Left kidney (tissue), 2 donors: ENCODE measurements around the gene GRK4. TPM values are rescaled to one million over a fixed set of nuclear protein-coding genes. Genes with fewer than 3 reads are reported as not detected.
"Not testable (repeated sequence)": the region's sequence is repeated elsewhere in the genome, so short reads cannot be mapped to it uniquely, and the experiment has no call there.

Source experiments
- DNase-seq: peaks from one replicate; pipeline ENCODE4 v3.0.0-alpha.2; 2013
- polyA plus RNA-seq: library from polyadenylated mRNA; unstranded; fragments of 120-200 nt; gene quantifications from one replicate; pipeline ENCODE4 v1.2.1, GENCODE V29; 2013; ENCODE audit not compliant: insufficient read length

The GRK4 gene
- polyA plus RNA-seq, 1 donor = 14.0 TPM

DNA sequence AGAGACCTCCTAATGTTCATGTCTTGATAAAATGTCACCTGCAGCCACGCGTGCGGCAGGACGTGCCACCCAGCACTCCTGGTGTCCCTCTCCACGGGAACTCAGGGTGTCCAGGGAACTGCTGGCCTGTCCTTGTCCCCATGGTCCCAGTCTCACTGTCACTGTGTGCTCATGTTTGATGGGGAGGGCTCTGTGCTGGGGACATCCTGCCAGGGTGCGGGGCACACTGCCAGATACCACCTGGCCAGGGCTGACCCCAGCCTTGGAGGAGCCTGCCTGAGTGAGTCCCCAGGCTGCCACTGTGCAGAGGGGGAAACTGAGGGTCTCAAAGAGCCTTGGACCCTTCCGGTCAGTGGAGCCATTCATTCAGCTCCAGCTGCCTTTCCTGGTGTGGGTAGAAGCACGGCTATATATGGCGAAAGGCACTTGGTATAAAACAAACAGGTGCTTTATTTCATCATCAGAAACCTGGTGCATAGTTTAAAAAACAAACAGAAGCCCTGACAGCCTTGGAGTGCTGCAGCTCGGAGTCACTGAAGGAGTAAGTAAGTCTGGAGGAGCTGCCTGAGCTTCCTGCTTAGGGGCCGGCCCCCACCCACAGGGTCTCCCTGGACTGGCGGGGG, 33.1 kb upstream of the GRK4 start:
- DNase-seq = no peak

DNA sequence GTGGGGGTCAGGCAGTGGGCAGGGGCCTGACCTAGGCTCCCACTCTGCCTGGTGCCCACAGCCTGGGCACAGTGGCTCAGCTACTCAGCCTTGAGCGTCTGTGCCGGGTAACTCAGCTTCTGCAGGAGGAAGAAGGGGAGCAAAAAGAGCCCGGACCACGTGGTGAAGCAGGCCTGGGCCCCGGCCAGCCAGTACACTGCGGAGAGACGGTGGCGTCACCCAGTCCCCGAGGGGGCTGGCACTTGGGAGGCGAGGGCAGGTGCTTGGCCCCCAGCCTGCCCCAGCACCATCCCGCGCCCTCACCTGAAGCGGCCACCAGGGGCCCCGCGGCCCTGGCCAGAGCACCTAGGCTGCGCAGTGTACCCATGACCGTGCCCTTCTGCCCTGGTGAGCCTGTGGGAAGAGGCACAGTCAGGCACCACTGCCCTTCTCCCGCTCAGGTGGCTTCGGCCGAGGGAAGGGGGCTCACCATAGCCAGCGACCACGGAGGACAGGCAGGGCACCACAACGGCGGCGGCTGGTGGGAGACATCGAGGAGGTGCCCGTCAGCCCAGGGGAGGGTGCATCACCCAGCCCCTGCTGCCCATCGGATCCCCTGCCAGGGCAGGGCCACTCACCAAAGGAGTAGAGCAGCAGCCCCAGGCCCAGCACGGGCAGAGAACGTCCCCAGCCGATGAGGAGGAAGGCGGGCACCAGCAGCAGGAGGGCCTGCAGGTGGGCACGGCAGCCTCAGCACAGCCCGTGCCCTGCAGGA, 32.4 kb upstream of the GRK4 start:
- no peak for DNase-seq

DNA sequence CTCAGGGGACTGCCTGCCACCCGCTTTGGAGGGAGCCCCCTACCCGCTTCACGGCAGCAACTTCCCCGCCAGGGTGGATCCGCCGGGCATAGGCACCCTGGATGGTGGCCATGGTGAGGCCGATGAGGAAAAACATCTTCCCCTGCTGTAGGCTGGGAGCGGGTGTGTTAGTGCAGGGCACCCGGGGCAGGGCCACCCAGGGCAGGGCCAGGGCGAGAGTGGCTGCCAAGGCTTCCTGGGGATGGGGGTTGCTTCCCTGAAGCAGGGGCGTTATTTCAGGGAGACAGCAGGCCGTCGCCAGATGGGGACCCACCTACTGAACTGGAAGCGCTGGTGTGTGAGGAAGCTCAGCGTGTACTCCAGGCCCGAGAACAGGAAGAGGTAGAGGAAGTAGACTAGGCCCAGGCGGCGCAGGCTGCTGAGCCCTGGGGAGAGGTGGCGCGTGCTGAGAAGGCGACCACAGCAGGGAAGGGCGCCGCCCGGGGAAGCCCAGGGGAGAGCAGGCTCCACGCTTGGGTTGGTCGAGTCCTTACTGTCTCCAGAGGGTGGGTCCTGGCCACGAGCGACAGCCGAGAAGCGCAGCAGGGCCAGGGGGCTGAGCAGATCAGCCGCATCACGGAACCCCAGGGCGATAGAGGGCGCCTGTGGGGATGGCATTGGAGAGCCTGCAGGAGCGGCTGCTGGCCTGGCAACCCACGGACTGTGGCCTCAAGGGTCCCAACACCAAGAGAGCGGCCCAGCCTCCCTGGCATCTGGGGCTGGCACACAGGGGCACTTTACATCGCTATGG, 31.7 kb upstream of the GRK4 start:
- DNase-seq = no peak

DNA sequence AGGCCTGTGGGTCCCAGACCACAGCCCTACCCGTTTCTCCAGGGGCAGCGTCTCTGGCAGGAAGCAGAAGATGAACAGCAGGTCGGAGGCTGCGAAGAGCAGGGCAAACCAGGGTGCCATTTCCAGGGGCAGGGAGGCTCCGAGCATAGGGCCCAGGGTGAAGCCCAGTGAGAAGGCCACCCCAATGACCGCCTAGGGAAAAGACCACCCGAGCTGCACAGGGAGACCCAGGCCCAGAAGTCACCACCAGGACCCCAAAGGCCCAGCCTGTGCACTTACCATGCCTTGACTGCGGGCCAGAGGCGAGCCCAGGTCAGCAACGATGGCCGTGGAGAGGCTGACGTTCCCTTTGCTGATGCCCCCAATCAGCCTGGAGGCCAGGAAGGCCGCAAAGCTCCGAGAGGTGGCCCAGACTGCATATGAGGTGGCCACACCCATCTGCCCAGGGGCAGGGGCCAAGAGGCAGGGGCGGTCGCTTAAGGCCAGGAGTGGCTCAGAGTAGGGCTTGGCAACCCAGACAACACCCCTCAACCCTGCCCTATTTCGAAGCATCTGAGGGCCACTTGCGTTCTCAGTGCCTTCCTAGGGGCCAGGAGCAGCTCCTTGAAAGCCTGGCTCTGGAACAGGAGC, 30.9 kb upstream of the GRK4 start:
- no peak for DNase-seq

DNA sequence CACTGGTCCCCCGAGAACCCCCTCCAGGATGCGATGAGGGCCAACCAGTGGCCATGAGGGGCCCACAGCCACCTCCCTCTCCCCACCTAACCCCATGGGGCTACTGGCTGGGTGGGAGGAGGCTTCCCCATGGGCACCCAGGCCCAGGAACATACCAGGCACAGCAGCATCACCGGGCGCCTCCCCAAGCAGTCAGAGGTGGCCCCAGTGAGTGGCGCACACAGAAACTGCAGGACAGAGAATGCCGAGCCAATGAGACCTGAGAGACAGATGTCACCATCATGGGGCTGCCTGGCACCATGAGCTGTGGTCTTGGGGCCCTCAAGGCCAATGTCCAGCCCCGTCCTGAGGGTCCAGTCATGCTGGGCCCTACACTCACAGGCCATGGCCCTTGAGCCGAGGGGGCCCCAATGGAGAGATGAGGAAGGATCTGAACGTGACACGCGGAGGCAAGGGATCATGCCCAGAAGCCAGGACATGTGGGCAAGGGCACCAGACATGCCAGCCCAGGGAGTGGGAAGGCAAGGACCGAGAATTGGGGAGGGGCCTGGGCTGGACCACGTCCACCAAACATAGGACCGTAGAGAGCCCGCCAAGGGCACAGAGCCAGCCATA, 30.3 kb upstream of the GRK4 start:
- no peak for DNase-seq

DNA sequence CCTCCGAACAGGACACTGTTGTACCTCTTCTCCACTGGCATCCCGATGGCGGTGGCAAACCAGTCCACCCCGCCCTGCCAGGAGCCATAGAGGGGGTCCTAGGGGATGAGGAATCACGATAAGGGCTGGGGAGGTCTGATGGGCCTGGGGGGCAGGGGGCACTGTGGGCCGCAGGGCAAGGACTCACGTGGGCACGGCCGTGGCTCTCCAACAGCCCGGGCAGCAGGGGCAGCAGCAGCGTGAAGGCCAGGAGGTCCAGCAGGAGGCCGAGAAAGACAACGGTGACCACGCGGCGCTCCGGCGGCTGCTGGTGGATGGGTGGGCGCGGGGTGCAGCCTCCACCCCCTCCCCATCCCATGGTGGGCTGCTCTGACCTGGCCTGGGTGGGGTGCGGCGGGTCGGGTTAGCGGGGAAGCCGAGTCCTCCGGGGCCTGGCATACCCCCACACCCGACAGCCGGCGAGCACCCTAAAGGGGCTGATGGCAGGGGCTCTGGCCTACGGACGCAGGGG, 29.8 kb upstream of the GRK4 start:
- DNase-seq = no peak

DNA sequence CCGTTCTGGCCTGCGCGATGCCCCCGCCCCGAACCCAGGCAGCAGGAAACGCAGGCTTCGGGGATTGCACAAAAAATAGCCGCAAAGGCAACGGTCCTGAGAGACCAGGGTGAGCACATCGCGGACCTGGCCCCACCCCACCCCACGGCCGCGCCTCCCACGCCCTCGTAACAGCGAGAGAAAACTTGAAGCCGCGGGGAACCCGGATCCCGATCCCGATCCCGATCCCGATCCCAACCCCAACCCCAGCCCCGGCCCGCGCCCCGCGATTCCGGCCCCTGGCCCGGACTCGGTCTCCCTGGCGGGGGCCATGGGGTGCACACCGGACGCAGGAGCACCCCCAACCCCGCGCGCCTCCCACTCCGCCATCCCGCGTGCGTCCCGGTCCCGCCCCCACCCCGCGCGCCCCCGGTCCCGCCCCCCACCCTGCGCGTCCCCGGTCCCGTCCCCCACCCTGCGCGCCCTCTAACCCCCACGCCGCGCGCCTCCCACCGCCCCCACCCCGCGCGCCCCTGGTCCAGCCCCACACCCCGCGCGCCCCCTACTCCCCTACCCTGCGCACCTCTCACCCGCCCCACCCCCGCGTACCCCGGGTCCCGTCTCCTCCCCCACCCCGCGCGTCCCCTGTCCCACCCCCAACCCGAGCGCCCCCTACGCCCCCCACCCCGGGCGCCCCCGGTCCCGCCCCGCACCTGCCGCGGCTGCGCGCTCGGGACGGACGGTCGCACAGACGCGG, 29.1 kb upstream of the GRK4 start:
- DNase-seq = no peak

DNA sequence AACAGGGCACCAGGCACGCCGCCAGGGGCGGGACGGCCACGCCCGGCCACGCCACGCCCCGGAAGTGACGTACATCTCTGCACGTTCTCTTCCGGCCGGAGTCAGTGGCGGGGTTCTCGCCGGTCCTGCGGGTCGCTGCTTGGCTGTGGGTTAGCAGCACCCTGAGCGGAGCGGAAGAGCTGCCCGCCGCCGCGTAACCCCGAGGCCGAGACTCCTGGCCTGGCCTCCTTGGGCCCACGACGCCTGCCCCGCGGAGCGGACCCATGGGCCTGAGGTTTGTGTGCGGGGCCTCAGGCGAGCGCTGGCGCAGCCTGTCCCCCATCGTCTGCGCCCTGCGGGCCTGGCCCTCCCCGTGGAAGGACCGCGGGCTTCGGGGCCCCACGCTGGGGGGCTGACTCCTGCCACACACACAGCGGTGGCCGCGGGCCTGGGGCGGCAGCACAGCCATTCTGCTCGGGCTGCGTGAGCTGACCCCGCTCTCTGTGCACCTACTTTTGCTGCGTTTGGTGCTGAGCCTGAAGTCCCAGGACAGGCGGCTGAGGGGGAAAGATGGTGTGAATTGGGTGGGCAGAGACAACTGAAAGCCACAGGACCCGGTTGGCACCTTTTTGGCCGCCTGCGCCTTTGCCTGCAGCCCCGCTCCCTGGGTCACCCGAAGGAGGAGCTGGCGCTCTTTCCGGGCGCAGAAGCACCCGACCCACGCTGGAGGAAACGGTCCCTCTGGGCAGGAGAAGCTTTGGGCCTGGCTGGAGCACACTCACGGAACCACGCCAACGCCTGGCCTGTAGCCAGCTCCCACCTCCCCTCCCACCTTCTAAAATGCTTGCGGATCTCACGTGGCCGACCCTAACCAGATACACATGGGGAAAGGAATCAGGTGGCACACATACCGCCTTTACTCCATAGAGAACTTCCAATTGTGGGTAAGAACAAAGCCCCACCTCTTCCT, 28.3 kb upstream of the GRK4 start:
- DNase-seq = peak; percentile 89

DNA sequence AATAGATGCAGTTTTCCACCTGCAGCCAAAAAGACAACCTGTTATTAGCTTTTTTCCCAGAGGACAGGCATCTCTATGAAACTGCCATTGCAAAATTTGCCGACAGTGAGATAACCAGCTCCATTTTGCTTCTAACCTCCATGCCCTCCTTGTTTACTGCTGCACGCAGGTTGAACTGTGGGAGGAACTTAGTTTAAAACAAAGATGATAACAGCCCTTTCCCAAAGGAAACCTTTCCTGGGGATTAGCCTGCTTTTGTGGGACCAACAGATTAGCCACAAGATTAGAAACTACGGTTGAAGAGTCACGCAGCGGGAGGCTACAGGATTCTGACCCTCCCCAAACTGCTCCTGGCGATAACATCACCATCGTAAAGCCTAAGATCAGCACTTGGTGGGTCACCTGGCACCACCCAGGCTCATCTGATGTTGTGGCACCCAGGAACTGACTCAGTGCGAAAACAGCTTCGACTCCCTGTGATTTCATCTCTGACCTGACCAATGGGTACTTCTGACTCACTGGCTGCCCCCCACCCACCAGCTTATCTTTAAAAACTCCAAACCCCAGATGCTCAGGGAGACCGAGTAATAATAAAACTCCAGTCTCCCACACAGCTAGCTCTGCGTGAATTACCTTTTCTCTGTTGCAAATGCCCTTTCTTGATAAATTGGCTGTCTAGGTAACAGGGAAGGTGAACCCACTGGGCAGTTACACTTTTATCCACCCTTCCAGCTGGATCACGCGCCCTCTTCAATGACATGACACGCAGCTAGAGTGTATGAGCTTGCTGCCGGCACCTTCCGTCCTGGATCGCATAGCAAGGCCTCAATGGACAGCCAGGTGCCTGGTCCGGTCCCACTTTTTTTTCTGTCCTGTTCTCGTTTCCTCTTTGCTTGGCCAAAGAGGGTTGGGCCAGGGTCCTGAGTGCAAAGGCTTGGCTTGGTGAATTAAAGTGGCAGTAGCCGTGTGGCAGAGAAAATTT, 27.3 kb upstream of the GRK4 start:
- no peak for DNase-seq

DNA sequence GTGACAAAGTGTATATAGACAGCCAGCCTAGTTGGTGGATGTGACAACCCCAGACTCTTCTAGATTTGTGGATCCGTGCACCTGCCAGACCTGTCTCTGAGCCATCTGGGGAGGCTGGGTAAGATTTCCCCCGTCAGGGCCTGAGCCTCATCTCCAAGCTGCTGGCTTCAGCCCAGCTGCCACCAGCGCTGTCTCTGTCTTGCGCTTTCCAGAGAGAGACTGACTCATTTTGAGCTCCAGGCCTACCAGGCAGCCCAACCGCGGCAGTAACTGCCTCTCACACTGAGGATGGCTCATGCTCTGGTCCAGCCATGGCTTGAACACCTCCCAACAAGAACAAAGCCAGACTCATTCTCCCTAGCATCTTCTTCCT, 26.6 kb upstream of the GRK4 start:
- no peak for DNase-seq

DNA sequence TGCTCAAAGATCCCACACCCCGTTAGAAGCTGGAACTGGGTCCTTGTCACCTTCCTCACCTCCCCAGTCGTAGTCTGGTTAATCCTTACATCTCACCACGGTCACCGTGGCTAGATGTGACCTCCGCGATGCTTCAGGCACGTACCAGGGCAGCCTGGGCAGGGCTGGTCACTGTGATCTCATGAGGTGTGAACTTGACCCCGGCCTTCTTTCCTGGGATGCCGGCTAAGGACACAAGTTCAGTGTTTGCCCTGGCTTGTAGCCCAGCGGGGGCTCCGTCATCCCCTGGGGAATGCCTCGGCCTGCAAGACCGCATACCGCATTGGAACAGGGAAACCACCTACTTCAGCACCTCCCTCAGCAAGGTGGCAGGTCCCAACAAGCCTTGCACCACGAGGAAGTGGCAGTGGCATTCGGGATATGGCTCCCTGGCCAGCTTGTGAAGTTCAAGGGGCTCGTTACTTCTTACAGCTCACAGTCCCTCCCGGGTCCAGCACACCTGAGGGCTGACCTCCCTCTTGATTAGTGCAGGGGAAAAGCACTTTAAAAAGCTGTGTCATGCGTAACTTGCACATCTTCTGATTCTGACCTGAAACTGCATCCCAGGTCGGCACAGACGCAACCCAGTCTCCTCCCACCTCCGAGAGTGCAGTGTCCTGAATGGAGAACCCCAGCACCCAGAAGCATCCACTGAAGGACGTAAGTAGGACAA, 26.1 kb upstream of the GRK4 start:
- DNase-seq = no peak

DNA sequence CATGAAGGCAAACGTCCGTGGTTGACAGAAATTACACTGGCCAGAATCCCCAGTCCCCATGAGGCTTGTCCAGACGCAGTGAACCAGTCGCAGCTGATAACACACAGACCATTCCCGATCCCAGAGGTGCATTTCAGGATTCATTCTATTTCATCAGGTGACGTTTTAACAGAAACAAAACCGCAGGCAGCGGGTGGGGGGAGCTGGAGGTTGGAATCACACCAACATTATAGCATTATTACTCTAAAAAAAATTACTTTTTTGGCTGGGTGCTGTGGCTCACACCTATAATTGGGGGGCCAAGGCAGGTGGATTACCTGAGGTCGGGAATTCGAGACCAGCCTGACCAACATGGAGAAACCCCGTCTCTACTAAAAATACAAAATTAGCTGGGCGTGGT, 25.4 kb upstream of the GRK4 start:
- DNase-seq = no peak

DNA sequence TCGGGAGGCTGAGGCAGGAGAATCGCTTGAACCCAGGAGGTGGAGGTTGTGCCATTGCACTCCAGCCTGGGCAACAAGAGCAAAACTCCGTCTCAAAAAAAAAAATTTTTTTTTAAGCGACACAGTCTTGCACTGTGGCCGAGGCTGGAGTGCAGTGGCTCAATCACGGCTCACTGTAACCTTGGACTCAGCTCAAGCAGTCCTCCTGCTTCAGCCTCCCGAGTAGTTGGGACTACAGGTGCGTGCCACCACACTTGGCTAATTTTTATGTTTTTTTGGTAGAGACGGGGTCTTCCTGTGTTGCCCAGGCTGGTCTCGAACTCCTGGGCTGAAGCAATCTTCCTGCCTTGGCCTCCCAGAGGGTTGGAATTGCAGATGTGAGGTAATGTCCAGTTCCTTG, 25.0 kb upstream of the GRK4 start:
- DNase-seq = not testable (repeated sequence)

DNA sequence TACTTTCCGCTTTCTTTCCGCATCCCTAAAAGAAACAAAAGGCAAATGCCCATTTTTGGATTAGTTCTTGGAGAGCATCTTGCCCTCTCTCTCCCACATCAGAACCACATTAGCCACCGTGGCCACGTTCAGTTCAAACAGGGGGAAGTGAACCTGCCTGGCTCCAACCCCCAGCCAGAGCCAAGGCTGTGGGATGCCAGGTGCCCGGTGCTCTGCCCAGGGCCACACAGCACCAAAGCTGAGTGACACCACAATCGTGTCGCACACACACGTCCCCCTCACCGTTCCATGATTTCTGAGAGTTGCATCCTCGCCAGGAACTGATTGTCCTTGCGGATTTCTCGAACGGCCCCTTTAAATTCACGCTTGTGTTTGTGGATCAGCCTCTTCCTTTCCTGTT, 24.5 kb upstream of the GRK4 start:
- DNase-seq = no peak

DNA sequence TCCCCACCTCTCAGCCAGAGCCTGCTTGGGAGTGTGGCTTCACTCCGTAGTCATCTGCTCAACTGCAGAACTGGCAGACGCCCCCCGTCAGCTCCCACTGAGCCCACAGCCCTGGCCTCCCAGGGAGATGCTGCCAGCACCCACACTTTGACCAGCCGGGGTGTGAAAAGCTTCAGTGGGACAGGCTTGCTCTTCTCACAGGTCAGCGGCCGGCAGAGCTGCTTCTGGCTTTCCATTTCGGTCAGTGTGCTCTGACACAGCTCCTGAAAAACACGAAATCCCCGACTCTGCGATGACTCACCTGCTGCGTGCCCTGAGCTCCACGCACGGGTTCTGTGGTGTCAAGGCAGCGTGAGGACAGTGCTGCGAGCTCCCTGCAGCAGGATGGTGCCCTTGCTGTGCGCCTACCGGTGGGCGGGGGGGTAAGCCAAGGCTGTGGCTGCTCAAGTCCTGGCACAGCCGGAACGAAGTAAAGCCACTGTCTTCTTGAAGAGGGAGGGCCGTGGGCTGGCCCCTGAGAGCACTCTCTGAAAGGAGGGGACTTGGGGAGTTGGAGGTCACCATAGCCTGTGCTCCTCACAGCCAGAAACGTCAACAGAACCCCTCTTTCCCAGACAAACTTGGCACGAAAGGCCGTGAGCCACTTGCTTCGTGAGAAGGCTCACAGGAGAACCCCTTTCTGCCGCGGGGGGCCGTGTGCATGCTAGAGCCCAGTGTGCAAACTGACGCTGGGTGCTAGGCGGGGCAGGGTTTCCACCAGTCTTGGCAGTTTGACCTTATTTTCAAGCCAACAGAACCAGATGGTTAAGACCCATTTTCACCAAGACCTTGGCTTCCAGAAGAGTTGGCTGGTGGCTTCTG, 23.8 kb upstream of the GRK4 start:
- DNase-seq = no peak

DNA sequence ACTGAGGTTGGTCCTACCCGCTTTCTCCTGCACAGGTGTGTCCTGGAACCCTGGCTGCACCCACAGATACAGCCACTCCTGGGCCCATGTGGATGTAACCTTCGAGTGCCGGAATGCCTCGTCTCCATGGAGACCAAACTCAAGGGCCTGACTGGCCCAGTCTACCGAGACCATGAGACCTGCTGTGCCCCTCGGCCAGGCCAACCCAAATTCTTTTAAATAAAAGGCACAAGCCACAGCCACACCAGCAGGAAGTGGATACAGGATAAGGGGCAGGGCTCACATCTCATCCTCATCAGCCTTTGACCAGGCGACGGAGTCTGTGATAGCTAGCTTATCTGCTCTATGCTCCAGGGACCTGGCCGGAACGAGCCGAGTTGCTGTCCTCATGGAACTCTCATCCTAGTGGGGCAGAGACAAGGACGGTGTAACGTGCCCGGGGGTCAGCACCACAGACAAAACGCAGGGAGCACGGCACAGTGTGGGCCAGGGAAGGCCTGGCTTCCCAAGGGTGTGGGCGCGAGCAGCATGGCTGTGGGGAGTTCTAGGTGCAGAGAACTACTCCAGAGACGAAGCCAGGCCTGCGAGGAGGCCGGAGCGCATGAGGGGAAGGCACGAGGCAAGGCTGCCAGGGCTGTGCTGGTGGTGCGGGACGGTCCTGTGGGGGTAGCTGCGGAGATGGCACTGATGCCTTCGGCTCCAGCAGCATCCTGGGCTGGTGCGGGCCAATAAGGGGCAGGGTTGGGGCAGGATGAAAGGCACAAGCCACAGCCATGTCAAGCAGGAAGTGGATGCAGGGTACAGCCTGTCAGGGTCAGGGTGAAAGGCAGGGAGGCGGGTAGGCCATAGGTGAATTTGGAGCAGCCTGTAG, 22.9 kb upstream of the GRK4 start:
- no peak for DNase-seq
